Hepatocyte (in vitro differentiated cells): Measurements from ENCODE around the gene SRRM3. TPM values are rescaled to one million over a fixed set of nuclear protein-coding genes. Genes with fewer than 3 reads are reported as not detected.
"Not testable (repeated sequence)": the region's sequence is repeated elsewhere in the genome, so short reads cannot be mapped to it uniquely, and the experiment has no call there.

Experiments
- DNase-seq: peaks from one replicate; pipeline ENCODE4 v3.0.0-alpha.2; 2016; ENCODE audit warnings: low spot score
- H2AFZ ChIP-seq: fragments of 200-600 bp; sonication (generic); 2 replicates; pipeline ENCODE4 v1.6.0; 2016; ENCODE audit warnings: antibody characterized with exemption, mild to moderate bottlenecking
- H3K27ac ChIP-seq: fragments of 200-600 bp; sonication (generic); 2 replicates; pipeline ENCODE4 v1.5.1; 2016; ENCODE audit warnings: mild to moderate bottlenecking
- H3K27me3 ChIP-seq: fragments of 200-600 bp; sonication (generic); 2 replicates; pipeline ENCODE4 v1.6.1; 2016
- H3K36me3 ChIP-seq: fragments of 200-600 bp; sonication (generic); replicated peaks from 2 replicates; pipeline ENCODE4 v1.5.1; 2016; ENCODE audit warnings: low read depth; ENCODE audit not compliant: insufficient read depth
- H3K4me1 ChIP-seq: fragments of 200-600 bp; sonication (generic); 2 replicates; pipeline ENCODE4 v1.5.1; 2016; ENCODE audit warnings: mild to moderate bottlenecking, moderate library complexity; ENCODE audit not compliant: insufficient read depth
- H3K4me2 ChIP-seq: fragments of 200-600 bp; sonication (generic); 2 replicates; pipeline ENCODE4 v1.6.0; 2016
- H3K4me3 ChIP-seq: fragments of 200-600 bp; sonication (generic); 2 replicates; pipeline ENCODE4 v1.5.1; 2016; ENCODE audit warnings: mild to moderate bottlenecking
- H3K79me2 ChIP-seq: fragments of 200-600 bp; sonication (generic); 2 replicates; pipeline ENCODE4 v1.6.0; 2017; ENCODE audit warnings: mild to moderate bottlenecking
- H3K9me2 ChIP-seq: fragments of 200-600 bp; sonication (generic); replicated peaks from 2 replicates; pipeline ENCODE4 v1.6.0; 2017; ENCODE audit warnings: mild to moderate bottlenecking; ENCODE audit not compliant: insufficient read depth
- H3K9me3 ChIP-seq: fragments of 200-600 bp; sonication (generic); 2 replicates; pipeline ENCODE4 v1.5.1; 2016; ENCODE audit warnings: low read depth, mild to moderate bottlenecking
- H4K20me1 ChIP-seq: fragments of 200-600 bp; sonication (generic); 2 replicates; pipeline ENCODE4 v1.6.0; 2016; ENCODE audit warnings: mild to moderate bottlenecking; ENCODE audit not compliant: insufficient read depth, poor library complexity, severe bottlenecking
- EZH2 ChIP-seq: fragments of 200-600 bp; sonication (generic); IDR thresholded peaks from 2 replicates; pipeline ENCODE4 v1.6.1; 2016; ENCODE audit warnings: antibody characterized with exemption, mild to moderate bottlenecking, borderline replicate concordance
- EZH2phosphoT487 ChIP-seq: fragments of 200-600 bp; sonication (generic); IDR thresholded peaks from one replicate; pipeline ENCODE4 v1.6.1; 2018; ENCODE audit warnings: antibody characterized with exemption, mild to moderate bottlenecking, low read depth, moderate library complexity; ENCODE audit not compliant: unreplicated experiment, severe bottlenecking
- WGBS: methylation state at CpG from one replicate; pipeline ENCODE4 v1.1.6; 2016; ENCODE audit warnings: low lambda C conversion rate; ENCODE audit errors: missing lambda C conversion rate; 5-methylcytosine and 5-hydroxymethylcytosine counted together
- polyA plus RNA-seq: library from polyadenylated mRNA; unstranded; fragments of >200 nt; fragmentation: Nextera tagmentation; extraction: Ambion mirVana; gene quantifications from 2 replicates; pipeline ENCODE4 v1.2.1, GENCODE V29; 2016
- total RNA-seq: library from RNA; depleted of rRNA; stranded (reverse); fragments of >200 nt; gene quantifications from 2 replicates; pipeline ENCODE4 v1.2.3, GENCODE V29; 2014
- TF ChIP-seq, protein P1 (sequence below): fragments of 200-600 bp; sonication (generic); IDR thresholded peaks from 2 replicates; pipeline ENCODE4 v1.5.1; 2016; ENCODE audit warnings: antibody characterized with exemption, mild to moderate bottlenecking; ENCODE audit not compliant: poor library complexity

The SRRM3 gene
- total and polyA plus RNA-seq, 2 experiments from 2014 or later: 1.5 to 2.3 TPM

- Histone ChIP-seq H3K27ac (no peak overlapping the region), H3K79me2 (no peaks in the 10 kb centered on the region), H3K4me1 (peaks cover 5% of the 10 kb centered on the region), H2AFZ (no peak overlapping the region), H3K27me3 (peaks cover 66% of the 10 kb centered on the region), H3K4me2 (no peak overlapping the region), H3K36me3 (no peaks in the 10 kb centered on the region), H3K9me2 (no peaks in the 10 kb centered on the region), H4K20me1 (no peaks in the 10 kb centered on the region), H3K4me3 (no peak overlapping the region), H3K9me3 (no peaks in the 10 kb centered on the region)
- WGBS: 33% methylated on average over 5 of the region's 5 CpGs
- TF ChIP-seq, protein P1, sequence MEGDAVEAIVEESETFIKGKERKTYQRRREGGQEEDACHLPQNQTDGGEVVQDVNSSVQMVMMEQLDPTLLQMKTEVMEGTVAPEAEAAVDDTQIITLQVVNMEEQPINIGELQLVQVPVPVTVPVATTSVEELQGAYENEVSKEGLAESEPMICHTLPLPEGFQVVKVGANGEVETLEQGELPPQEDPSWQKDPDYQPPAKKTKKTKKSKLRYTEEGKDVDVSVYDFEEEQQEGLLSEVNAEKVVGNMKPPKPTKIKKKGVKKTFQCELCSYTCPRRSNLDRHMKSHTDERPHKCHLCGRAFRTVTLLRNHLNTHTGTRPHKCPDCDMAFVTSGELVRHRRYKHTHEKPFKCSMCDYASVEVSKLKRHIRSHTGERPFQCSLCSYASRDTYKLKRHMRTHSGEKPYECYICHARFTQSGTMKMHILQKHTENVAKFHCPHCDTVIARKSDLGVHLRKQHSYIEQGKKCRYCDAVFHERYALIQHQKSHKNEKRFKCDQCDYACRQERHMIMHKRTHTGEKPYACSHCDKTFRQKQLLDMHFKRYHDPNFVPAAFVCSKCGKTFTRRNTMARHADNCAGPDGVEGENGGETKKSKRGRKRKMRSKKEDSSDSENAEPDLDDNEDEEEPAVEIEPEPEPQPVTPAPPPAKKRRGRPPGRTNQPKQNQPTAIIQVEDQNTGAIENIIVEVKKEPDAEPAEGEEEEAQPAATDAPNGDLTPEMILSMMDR: no peak
- no peak for TF ChIP-seq EZH2
- DNase-seq: no peak
Observed at GRCh38 chr7:76269895-76270294, 68.2 kb downstream of the SRRM3 start.

GRCh38 chr7:76271384-76271783, 69.7 kb downstream of the SRRM3 start:
- not testable (repeated sequence) for H2AFZ ChIP-seq, DNase-seq, H3K36me3 ChIP-seq, H3K27ac ChIP-seq, H4K20me1 ChIP-seq, H3K9me2 ChIP-seq, H3K9me3 ChIP-seq, H3K4me1 ChIP-seq, H3K4me3 ChIP-seq, H3K79me2 ChIP-seq, H3K4me2 ChIP-seq
- H3K27me3 ChIP-seq: peaks cover 66% of the 10 kb centered on the region
- 85% methylated on average over 2 of the region's 2 CpGs for WGBS

- no peaks in the 10 kb centered on the region for H4K20me1 ChIP-seq
- peaks cover 3% of the 10 kb centered on the region for H3K4me1 ChIP-seq
- H3K9me3 ChIP-seq: no peaks in the 10 kb centered on the region
- no peaks in the 10 kb centered on the region for H3K9me2 ChIP-seq
- 95% methylated on average over 6 of the region's 6 CpGs for WGBS
- peaks cover 59% of the 10 kb centered on the region for H3K27me3 ChIP-seq
- H3K36me3 ChIP-seq: no peaks in the 10 kb centered on the region
- TF ChIP-seq, protein P1: no peak
- no peak for TF ChIP-seq EZH2phosphoT487
- no peak for TF ChIP-seq EZH2
- no peak overlapping the region for H3K4me3 ChIP-seq
- no peak overlapping the region for H3K4me2 ChIP-seq
- no peaks in the 10 kb centered on the region for H3K79me2 ChIP-seq
- no peak overlapping the region for H3K27ac ChIP-seq
- H2AFZ ChIP-seq: no peak overlapping the region
- no peak for DNase-seq
Observed at GRCh38 chr7:76272142-76272541, 70.4 kb downstream of the SRRM3 start.

DNA sequence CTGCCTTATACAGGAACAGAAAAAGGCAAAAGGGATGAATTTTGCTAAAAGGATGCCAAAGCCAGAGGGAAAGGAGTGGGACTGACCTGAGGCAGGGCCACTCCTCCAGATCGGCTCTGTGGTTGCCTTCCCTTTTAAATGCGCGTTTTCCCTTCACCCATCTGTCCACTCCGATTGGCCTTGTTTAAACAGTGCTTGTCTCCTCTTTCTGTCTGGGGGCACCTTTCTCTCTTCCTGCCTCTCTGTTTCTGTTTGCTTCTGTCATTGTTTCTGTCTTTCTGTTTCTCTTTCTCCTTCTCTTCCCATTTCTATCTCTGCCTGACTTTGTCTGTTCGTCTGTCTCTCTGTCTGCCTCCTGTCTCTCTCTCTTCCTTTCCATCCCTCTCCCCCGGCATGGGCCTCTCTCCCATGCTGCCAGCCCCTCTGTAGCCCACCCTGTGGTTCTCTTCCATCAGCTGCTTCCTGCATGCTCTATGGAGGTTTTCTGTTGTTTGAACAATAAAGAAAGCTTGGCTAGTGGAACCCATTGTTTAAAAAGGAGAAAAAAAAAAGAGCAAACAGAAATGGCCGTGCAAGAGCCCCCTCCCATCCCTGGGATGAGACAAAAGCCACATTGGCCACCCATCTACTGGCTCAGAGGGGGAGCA, 71.3 kb downstream of the SRRM3 start:
- Histone ChIP-seq H3K9me3 (no peaks in the 10 kb centered on the region), H3K36me3 (no peaks in the 10 kb centered on the region), H3K79me2 (no peaks in the 10 kb centered on the region), H4K20me1 (no peaks in the 10 kb centered on the region), H3K4me3 (no peak overlapping the region), H2AFZ (no peak overlapping the region), H3K27ac (no peak overlapping the region), H3K27me3 (peaks cover 57% of the 10 kb centered on the region), H3K9me2 (no peaks in the 10 kb centered on the region), H3K4me2 (peak overlapping the region; percentile 48), H3K4me1 (no peaks in the 10 kb centered on the region)
- DNase-seq: no peak
- 20% methylated on average over 7 of the region's 7 CpGs for WGBS
- TF ChIP-seq, protein P1: no peak
- TF ChIP-seq EZH2phosphoT487: no peak
- TF ChIP-seq EZH2: no peak
